NCI-H1092 (cell line): Measurements from ENCODE around the gene RHBDD1.
A peak's percentile ranks its signal among the peaks of the same experiment; 100 is the strongest.

Experiments
- DNase-seq: peaks from one replicate; lab custom pipeline; 2025; lab: John Stamatoyannopoulos, UW

The RHBDD1 gene

GRCh38 chr2:226983895-226984749 lies 148.3 kb downstream of the RHBDD1 start:
- no peak for DNase-seq

- peak; percentile 9 for DNase-seq
Observed at GRCh38 chr2:226984750-226985582, 149.1 kb downstream of the RHBDD1 start.

GRCh38 chr2:226985583-226985946 lies 149.7 kb downstream of the RHBDD1 start:
- DNase-seq: no peak

GRCh38 chr2:226991663-226992062 lies 155.8 kb downstream of the RHBDD1 start:
- no peak for DNase-seq

GRCh38 chr2:226993171-226993570 lies 157.3 kb downstream of the RHBDD1 start:
- DNase-seq: no peak

- no peak for DNase-seq
Observed at GRCh38 chr2:226994775-226995174, 158.9 kb downstream of the RHBDD1 start.

- no peak for DNase-seq
Observed at GRCh38 chr2:226995625-226996041, 159.8 kb downstream of the RHBDD1 start.

- DNase-seq: no peak
Observed at GRCh38 chr2:226999661-227000060, 163.8 kb downstream of the RHBDD1 start.

- no peak for DNase-seq
Observed at GRCh38 chr2:227000123-227000522, 164.3 kb downstream of the RHBDD1 start.

GRCh38 chr2:227004482-227004881 lies 168.6 kb downstream of the RHBDD1 start:
- no peak for DNase-seq

GRCh38 chr2:227006189-227006897 lies 170.5 kb downstream of the RHBDD1 start:
- no peak for DNase-seq

GRCh38 chr2:227007148-227007547 lies 171.3 kb downstream of the RHBDD1 start:
- no peak for DNase-seq

GRCh38 chr2:227007940-227008339 lies 172.1 kb downstream of the RHBDD1 start:
- DNase-seq: no peak

GRCh38 chr2:227010433-227010832 lies 174.6 kb downstream of the RHBDD1 start:
- DNase-seq: no peak

GRCh38 chr2:227013330-227013729 lies 177.5 kb downstream of the RHBDD1 start:
- DNase-seq: no peak

- DNase-seq: no peak
Observed at GRCh38 chr2:227013881-227014280, 178.0 kb downstream of the RHBDD1 start.

- no peak for DNase-seq
Observed at GRCh38 chr2:227016894-227017293, 181.0 kb downstream of the RHBDD1 start.

- DNase-seq: no peak
Observed at GRCh38 chr2:227020416-227020815, 184.6 kb downstream of the RHBDD1 start.

GRCh38 chr2:227022608-227023007 lies 186.8 kb downstream of the RHBDD1 start:
- DNase-seq: no peak

GRCh38 chr2:227025510-227025909 lies 189.7 kb downstream of the RHBDD1 start:
- DNase-seq: no peak

GRCh38 chr2:227029426-227030105 lies 193.7 kb downstream of the RHBDD1 start:
- no peak for DNase-seq

- no peak for DNase-seq
Observed at GRCh38 chr2:227030789-227031188, 194.9 kb downstream of the RHBDD1 start.
